Measurements from ENCODE around the gene AHNAK.

GRCh38 chr11:62428871-62429560 lies 117.6 kb downstream of the AHNAK start:
- no peak for TF ChIP-seq CTCF (IDR thresholded peaks at IDR 0.05)
- no peak for TF ChIP-seq POLR2A (IDR thresholded peaks at IDR 0.05)

All from thyroid gland (tissue), 4 donors.